ENCODE measurements around the gene MIEF1.

MIEF1 gene

DNA sequence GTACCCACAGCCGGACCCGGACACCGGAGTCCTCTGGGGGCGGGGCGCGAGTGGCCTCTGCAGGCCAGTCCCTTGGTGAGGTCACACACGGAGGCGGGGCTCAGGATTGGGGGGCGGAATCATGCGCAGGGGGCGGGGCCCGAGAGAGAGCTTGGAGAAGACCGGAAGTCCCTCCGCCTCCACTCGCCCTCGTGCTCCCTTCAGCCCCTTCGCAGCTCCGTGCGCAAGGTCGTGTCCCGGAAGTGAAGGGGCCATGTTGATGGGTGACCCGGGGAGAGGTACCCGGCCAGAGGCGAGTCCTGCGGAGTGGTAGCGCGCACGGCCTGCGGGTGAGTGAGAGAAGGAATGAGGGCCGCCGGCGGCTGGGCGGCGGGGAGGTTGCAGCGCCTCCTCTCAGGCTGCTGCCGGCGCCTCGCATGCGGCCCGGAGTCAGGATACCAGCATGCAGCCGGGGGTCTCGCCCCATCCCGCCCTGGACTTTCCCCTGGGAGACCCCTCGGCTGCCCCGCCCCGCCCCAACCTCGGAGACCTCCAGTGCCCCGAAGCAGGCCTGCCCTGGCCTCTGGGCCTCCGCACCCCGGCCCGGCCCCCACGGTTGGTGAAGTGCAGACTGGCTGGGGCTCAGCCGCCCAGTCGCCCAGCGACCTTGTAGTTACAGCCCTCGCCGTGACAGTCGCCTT lies at the start of gene MIEF1:
TSS of gene MIEF1 (plus strand) at position 182 of the 680 bp plus-strand sequence. CDS start 9,005 bp downstream, outside the sequence.
- DNase-seq (ENCODE audit: low read depth in 1 of 2, low spot score in 1 of 2), result peak; percentile 87 to 92

- DNase-seq (ENCODE audit: low read depth in 1 of 2, low spot score in 1 of 2), result no peak
Observed at GRCh38 chr22:39452740-39453040, 49.4 kb upstream of the MIEF1 start.

DNA sequence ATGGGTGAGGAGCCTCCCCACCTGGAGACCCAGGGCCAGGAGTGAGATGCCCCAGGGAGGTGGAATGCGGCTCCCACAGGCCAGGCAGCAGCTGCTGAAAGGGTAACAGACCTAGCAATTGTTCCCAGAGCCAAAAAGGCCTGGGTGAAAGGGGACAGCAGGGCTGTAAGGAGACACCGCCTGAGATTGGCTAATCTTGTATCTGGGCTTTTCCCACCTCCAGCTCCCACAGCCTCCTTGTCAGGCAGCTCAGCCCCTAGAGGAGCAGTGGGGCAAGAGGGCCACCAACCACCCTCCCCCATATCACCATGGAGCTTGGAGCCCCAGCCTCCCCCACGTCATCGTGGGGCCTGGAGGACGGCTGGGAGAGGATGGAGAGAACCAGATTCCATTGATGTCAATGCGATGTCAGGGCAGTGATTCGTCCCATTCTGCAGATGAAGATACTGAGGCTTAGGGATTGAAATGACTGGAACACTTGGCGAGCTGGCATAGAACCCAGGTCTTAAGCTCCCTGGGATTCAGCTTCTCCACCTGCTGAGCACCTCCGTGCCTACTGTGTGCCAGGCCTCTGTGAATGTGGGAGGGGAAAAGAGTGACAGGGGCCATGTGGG lies 48.2 kb upstream of the MIEF1 start:
- no peak for DNase-seq (ENCODE audit: low read depth in 1 of 2, low spot score in 1 of 2)

GRCh38 chr22:39454385-39454871 lies 47.7 kb upstream of the MIEF1 start:
- no peak for DNase-seq (ENCODE audit: low read depth in 1 of 2, low spot score in 1 of 2)

GRCh38 chr22:39456522-39457197 lies 45.4 kb upstream of the MIEF1 start, which contains the start of gene MGAT3:
Gene MGAT3, plus strand, starts transcription at chr22:39457012. Its CDS starts 30,336 bp downstream, at chr22:39487348.
- no peak for DNase-seq (ENCODE audit: low read depth in 1 of 2, low spot score in 1 of 2)

GRCh38 chr22:39457198-39457555 lies 44.9 kb upstream of the MIEF1 start:
- DNase-seq (ENCODE audit: low read depth in 1 of 2, low spot score in 1 of 2), result no peak

- no peak for DNase-seq (ENCODE audit: low read depth in 1 of 2, low spot score in 1 of 2)
Observed at GRCh38 chr22:39457556-39458443, 44.3 kb upstream of the MIEF1 start.

- no peak for DNase-seq (ENCODE audit: low read depth in 1 of 2, low spot score in 1 of 2)
Observed at GRCh38 chr22:39458444-39459083, 43.5 kb upstream of the MIEF1 start.

GRCh38 chr22:39459681-39460080 lies 42.4 kb upstream of the MIEF1 start:
- DNase-seq (ENCODE audit: low read depth in 1 of 2, low spot score in 1 of 2), result no peak

DNA sequence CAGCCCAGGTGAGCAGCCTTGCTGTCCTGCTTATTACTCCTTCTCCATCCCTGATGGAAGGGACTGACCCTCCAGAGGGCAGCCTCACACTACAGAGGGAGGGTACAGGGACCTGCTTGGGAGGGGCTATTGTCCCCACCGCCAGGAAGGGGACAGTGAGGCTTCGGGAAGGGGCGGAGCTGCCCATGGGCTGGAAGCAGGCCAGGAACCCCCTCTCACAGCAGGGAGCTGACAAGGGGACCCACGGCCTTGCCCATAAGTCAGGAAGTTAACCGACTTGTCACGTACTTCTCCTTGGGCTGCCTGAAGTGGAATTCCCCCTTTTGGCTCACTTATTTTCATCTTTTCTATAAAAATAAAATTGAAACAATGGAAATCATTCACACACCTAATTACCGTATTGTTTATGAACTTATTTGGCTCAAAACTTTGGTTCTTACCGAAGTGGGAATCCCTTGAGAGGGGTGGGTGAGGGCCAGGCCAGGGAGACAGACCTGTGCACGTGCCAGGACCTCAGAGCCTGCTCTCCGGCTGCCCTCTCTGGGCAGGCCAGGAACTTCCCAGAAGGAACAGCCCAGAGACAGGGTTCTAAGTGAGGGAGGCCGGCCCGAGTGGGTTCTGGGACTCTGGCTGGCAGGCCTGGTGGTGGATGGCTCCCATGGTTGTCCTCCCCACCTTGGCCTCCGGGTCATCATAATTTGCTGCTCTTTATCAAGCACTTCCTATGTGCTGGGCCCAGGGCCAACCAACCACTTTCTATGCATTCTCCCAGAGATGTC lies 39.5 kb upstream of the MIEF1 start:
- no peak for DNase-seq (ENCODE audit: low read depth in 1 of 2, low spot score in 1 of 2)

DNA sequence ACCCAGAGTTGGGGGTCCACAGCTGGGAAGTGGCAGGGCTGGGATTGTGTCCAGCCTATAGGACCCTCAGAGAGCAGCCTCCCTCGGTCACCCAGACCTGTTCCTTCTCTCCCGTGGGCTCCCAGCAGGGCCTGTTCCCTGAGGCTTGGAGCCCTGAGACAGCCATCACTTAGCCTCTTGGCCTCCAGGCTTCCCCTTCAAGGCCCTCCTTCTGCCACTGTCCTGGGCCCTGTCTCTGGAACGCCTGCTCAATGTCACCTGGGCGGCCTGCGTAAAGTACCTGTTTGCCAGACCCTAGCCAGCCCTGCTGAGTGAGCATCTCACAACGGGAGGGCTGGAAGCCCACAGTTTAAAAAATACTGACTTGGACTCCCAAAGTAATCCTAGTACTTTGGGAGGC lies 38.8 kb upstream of the MIEF1 start:
- DNase-seq (ENCODE audit: low read depth in 1 of 2, low spot score in 1 of 2), result no peak

GRCh38 chr22:39463931-39464390 lies 38.1 kb upstream of the MIEF1 start:
- no peak for DNase-seq (ENCODE audit: low read depth in 1 of 2, low spot score in 1 of 2)

DNA sequence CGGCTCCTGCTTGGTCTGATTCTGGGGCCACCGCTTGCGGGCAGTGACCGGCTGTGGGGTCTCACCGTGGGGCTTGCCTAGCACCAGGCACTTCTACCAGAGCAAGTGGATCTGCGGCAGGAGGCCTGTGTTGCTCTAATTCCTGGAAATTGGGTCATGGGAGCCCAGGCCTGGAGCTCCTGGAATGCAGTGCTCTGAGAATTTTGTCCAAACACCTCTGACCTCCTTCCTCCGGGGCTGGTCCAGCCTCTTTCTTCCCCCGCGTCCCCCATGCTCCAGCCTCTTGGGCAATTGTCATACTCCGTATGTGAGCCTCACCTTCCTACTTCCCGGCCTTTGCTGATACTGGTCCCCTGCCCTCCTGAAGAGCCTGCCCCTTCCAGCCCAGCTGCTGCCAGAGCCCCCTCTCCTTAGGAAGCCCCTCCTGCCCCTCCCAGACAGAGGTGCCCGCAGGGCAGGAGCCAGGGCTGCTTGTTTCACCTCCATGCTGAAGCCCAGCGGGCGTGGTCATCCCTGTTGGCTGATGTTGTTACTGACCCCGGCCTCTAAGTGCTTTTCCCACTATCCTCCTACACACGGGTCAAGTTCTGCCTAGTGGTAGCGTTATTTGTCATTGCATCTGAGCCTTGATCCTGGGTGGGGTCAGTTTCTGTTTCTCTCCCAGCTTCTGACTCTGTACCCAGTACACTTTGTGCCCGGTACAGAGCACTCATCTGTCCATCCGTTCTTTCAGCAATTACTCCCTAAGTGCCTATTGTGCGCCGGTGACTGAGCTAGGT lies 35.7 kb upstream of the MIEF1 start:
- no peak for DNase-seq (ENCODE audit: low read depth in 1 of 2, low spot score in 1 of 2)

DNA sequence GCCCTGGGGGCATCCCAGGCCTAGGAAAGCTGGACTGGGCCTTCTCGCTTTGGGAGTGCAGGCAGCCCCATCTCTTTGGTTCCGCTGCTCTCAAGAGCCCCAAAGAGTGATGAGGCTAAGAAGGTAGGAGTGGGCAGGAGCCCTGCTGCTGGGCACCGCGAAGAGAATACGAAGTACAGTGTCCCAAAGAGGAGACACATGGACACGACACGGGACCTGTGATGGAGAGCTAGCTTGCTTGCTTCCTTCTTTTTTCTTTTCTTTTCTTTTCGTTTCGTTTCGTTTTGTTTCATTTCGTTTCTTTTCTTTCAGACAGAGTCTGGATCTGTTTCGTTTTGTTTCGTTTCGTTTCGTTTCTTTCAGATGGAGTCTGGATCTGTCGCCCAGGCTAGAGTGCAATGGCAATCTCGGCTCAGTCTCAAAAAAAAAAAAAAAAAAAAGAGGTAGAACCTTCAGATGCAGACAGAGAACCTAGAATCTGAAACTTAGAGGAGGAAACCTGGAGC lies 34.6 kb upstream of the MIEF1 start:
- no peak for DNase-seq (ENCODE audit: low read depth in 1 of 2, low spot score in 1 of 2)

- DNase-seq (ENCODE audit: low read depth in 1 of 2, low spot score in 1 of 2), result no peak
Observed at GRCh38 chr22:39468487-39469325, 33.4 kb upstream of the MIEF1 start.

DNA sequence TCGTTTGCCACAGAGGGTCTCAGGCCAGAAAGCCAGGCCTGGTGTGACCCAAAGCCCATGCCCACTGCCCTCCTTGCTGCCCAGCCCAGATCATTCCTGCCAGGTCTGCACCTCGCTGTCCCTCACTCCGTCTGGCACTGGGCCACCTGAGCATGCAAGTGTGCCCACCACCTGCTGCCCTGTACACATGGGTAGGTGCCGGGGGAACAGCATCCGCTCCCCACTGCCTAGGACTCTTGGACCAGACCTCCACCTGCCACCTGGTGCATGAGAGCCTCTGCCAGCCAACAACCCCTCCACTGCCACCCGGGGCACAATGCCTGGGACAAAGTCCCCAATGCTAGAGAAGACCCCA lies 32.8 kb upstream of the MIEF1 start:
- no peak for DNase-seq (ENCODE audit: low read depth in 1 of 2, low spot score in 1 of 2)

- DNase-seq (ENCODE audit: low read depth in 1 of 2, low spot score in 1 of 2), result no peak
Observed at GRCh38 chr22:39469681-39470450, 32.2 kb upstream of the MIEF1 start.

All from activated CD4-positive, alpha-beta T cell treated with anti-CD3 and anti-CD28 coated beads, Interleukin-2, amount 50 U/mL, for 24 hours (primary cell).